ENCODE measurements around the gene IL3. TPM values are rescaled to one million over a fixed set of nuclear protein-coding genes. Genes with fewer than 3 reads are reported as not detected.

The IL3 gene
- total RNA-seq, 1 experiment from 2014 or later = not detected

- POLR2A ChIA-PET = no interaction called here
- Mint-ChIP-seq H3K4me1 (peaks cover 29% of the 10 kb centered on the region), H3K27me3 (ENCODE audit: low read depth) (peaks cover 25% of the 10 kb centered on the region), H3K27ac (no peak overlapping the region), H3K4me3 (no peak overlapping the region), H3K9me3 (no peaks in the 10 kb centered on the region), H3K36me3 (no peaks in the 10 kb centered on the region)
- DNase-seq (ENCODE audit: low spot score) (no peak), ATAC-seq (no peak)
- TF ChIP-seq NR1H2 (CRISPR knock-in tag; IDR thresholded peaks at IDR 0.05) = no peak
- TF ChIP-seq ZSCAN18 (CRISPR knock-in tag; IDR thresholded peaks at IDR 0.05) = no peak
- no peak for TF ChIP-seq ZNF512 (CRISPR knock-in tag; IDR thresholded peaks at IDR 0.05; ENCODE audit: borderline replicate concordance)
- TF ChIP-seq GRHL2 (CRISPR knock-in tag; IDR thresholded peaks at IDR 0.05; ENCODE audit: insufficient replicate concordance, severe bottlenecking) = no peak
- no peak for TF ChIP-seq E2F1 (CRISPR knock-in tag; IDR thresholded peaks at IDR 0.05)
- no peak for TF ChIP-seq ATF3 (CRISPR knock-in tag; conservative IDR thresholded peaks at IDR 0.05)
- no peak for TF ChIP-seq MAX (CRISPR knock-in tag; IDR thresholded peaks at IDR 0.05)
- TF ChIP-seq IRF1 (CRISPR knock-in tag; IDR thresholded peaks at IDR 0.05) = no peak
- no peak for TF ChIP-seq ETV6 (CRISPR knock-in tag; IDR thresholded peaks at IDR 0.05)
- TF ChIP-seq IRF2 (CRISPR knock-in tag; IDR thresholded peaks at IDR 0.05; ENCODE audit: borderline replicate concordance, low read depth) = no peak
- no peak for TF ChIP-seq TEAD1 (CRISPR knock-in tag; IDR thresholded peaks at IDR 0.05)
- TF ChIP-seq CBFB (CRISPR knock-in tag; IDR thresholded peaks at IDR 0.05; ENCODE audit: low read depth) = no peak
- no peak for TF ChIP-seq EMX1 (CRISPR knock-in tag; IDR thresholded peaks at IDR 0.05)
- CTCF ChIA-PET = interaction anchor here (3.9 kb wide), 1 partner anchor 49 kb away, joined by 25 read pairs; no protein-coding TSS in a partner anchor
These were observed 46.7 kb upstream of the IL3 start for GRCh38 chr5:132013711-132014110.

- ChIA-PET CTCF (no interaction called here), POLR2A (no interaction called here)
- Mint-ChIP-seq H3K36me3 (no peaks in the 10 kb centered on the region), H3K4me1 (peaks cover 11% of the 10 kb centered on the region), H3K4me3 (no peak overlapping the region), H3K27ac (no peak overlapping the region), H3K27me3 (ENCODE audit: low read depth) (peaks cover 8% of the 10 kb centered on the region), H3K9me3 (no peaks in the 10 kb centered on the region)
- DNase-seq (ENCODE audit: low spot score) (no peak), ATAC-seq (no peak)
- TF ChIP-seq STAT6 (CRISPR knock-in tag; conservative IDR thresholded peaks at IDR 0.05; ENCODE audit: low read depth) (no peak), TEAD1 (CRISPR knock-in tag; IDR thresholded peaks at IDR 0.05) (no peak), NFE2L1 (CRISPR knock-in tag; IDR thresholded peaks at IDR 0.05) (no peak), NR1H2 (CRISPR knock-in tag; IDR thresholded peaks at IDR 0.05) (no peak), ATF3 (CRISPR knock-in tag; conservative IDR thresholded peaks at IDR 0.05) (no peak), KAT7 (CRISPR knock-in tag; IDR thresholded peaks at IDR 0.05; ENCODE audit: borderline replicate concordance) (no peak), ZNF219 (CRISPR knock-in tag; IDR thresholded peaks at IDR 0.05; ENCODE audit: borderline replicate concordance) (no peak), RORB (CRISPR knock-in tag; IDR thresholded peaks at IDR 0.05) (no peak), ZBTB43 (CRISPR knock-in tag; IDR thresholded peaks at IDR 0.05) (no peak), CREM (CRISPR knock-in tag; IDR thresholded peaks at IDR 0.05) (no peak), IRF1 (CRISPR knock-in tag; IDR thresholded peaks at IDR 0.05) (no peak), ZNF425 (CRISPR knock-in tag; conservative IDR thresholded peaks at IDR 0.05) (no peak)
These were observed 43.7 kb upstream of the IL3 start for GRCh38 chr5:132016721-132017250.

All from WTC11 (cell line).